Measurements from ENCODE around the gene FOXN3. TPM values are rescaled to one million over a fixed set of nuclear protein-coding genes. Genes with fewer than 3 reads are reported as not detected.
A peak's percentile ranks its signal among the peaks of the same experiment; 100 is the strongest.

FOXN3 gene
- total and polyA plus RNA-seq, 2 experiments from 2014 or later = 98.9 to 167 TPM

DNA sequence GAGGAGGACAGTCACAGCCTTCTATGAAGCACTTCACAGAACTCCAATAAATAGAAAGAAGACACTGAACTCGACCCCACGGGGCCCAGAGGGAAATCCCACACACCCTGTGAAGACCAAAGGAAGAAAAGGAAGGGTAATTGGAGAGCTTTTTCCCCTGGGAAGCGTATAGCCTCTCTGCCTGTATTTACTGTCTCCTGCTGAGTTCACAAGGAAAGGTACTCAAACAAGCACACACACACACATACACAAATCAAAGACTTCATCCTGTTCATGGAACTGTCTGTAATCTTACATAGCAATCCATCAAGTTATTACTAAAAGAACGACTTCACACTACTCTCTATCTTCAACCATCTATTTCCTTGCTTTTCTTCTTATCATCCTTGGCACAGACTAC is 15.3 kb downstream of the FOXN3 start (continued):
- TF ChIP-seq ZNF114 (CRISPR knock-in tag; IDR thresholded peaks at IDR 0.05) = no peak
- no peak for TF ChIP-seq REST (IDR thresholded peaks at IDR 0.05; ENCODE audit: unreplicated experiment)
- TF ChIP-seq NANOG (IDR thresholded peaks at IDR 0.05; ENCODE audit: borderline replicate concordance) = no peak
- TF ChIP-seq, protein P1, sequence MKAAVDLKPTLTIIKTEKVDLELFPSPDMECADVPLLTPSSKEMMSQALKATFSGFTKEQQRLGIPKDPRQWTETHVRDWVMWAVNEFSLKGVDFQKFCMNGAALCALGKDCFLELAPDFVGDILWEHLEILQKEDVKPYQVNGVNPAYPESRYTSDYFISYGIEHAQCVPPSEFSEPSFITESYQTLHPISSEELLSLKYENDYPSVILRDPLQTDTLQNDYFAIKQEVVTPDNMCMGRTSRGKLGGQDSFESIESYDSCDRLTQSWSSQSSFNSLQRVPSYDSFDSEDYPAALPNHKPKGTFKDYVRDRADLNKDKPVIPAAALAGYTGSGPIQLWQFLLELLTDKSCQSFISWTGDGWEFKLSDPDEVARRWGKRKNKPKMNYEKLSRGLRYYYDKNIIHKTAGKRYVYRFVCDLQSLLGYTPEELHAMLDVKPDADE (IDR thresholded peaks at IDR 0.05) = no peak
- TF ChIP-seq POLR2AphosphoS5 (IDR thresholded peaks at IDR 0.05; ENCODE audit: low read depth) = no peak

DNA sequence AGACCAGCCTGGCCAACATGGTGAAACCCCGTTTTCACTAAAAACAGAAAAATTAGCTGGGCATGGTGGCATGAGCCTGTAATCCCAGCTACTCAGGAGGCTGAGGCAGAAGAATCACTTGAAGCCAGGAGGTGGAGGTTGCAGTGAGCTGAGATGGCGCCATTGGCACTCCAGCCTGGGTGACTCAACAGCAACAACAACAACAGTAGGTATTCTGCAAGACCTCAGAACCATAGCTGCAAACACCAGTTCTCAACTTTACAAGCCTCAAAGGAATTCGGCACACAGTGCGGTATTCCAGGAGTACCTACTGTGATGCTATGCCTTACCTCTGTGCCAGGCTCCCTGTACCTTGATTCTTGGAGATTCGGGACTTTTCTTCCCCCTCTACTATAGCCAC is 15.8 kb downstream of the FOXN3 start:
- Histone ChIP-seq H3K4me2 (no peak overlapping the region), H3K27ac (ENCODE audit: low read depth) (peak overlapping the region; percentile 81; the same call in 1 of the 2 replicates), H4K20me1 (replicated peaks; ENCODE audit: insufficient read depth) (peaks cover 89% of the 10 kb centered on the region), H3F3A (replicated peaks; ENCODE audit: low read depth) (no peaks in the 10 kb centered on the region; the same call in 1 of the 2 replicates), H2AFZ (no peak overlapping the region), H3K36me3 (ENCODE audit: insufficient read depth) (peaks cover 10% of the 10 kb centered on the region; the same call in 1 of the 2 replicates), H3K4me1 (ENCODE audit: insufficient read depth) (peaks cover 69% of the 10 kb centered on the region), H3K4me3 (no peak overlapping the region), H3K9me2 (ENCODE audit: insufficient read depth) (no peaks in the 10 kb centered on the region), H3K79me2 (replicated peaks; ENCODE audit: insufficient read depth) (peaks cover 100% of the 10 kb centered on the region), H3K27me3 (ENCODE audit: insufficient read depth) (no peaks in the 10 kb centered on the region)
- no peak for DNase-seq (ENCODE audit: low spot score)
- Mint-ChIP-seq H3K27me3 (ENCODE audit: insufficient read depth, low read depth, poor library complexity) (peaks cover 7% of the 10 kb centered on the region), H3K9me3 (no peaks in the 10 kb centered on the region), H3K4me1 (peaks cover 62% of the 10 kb centered on the region), H3K4me3 (no peak overlapping the region), H3K36me3 (ENCODE audit: low read depth) (peaks cover 53% of the 10 kb centered on the region), H3K27ac (no peak overlapping the region)
- no peak; the same call in 2 of the 3 replicates for ATAC-seq
- TF ChIP-seq, protein P1 (IDR thresholded peaks at IDR 0.05) = no peak
- TF ChIP-seq POLR2AphosphoS5 (IDR thresholded peaks at IDR 0.05; ENCODE audit: low read depth) (no peak), REST (IDR thresholded peaks at IDR 0.05; ENCODE audit: unreplicated experiment) (no peak), EZH2 (IDR thresholded peaks at IDR 0.05; ENCODE audit: low read depth, unreplicated experiment) (no peak), ZNF331 (CRISPR knock-in tag; IDR thresholded peaks at IDR 0.05; ENCODE audit: low read depth) (no peak), ZNF114 (CRISPR knock-in tag; IDR thresholded peaks at IDR 0.05) (no peak), CREB1 (CRISPR knock-in tag; IDR thresholded peaks at IDR 0.05; ENCODE audit: low read depth) (no peak)
- TF ChIP-seq, protein P2, sequence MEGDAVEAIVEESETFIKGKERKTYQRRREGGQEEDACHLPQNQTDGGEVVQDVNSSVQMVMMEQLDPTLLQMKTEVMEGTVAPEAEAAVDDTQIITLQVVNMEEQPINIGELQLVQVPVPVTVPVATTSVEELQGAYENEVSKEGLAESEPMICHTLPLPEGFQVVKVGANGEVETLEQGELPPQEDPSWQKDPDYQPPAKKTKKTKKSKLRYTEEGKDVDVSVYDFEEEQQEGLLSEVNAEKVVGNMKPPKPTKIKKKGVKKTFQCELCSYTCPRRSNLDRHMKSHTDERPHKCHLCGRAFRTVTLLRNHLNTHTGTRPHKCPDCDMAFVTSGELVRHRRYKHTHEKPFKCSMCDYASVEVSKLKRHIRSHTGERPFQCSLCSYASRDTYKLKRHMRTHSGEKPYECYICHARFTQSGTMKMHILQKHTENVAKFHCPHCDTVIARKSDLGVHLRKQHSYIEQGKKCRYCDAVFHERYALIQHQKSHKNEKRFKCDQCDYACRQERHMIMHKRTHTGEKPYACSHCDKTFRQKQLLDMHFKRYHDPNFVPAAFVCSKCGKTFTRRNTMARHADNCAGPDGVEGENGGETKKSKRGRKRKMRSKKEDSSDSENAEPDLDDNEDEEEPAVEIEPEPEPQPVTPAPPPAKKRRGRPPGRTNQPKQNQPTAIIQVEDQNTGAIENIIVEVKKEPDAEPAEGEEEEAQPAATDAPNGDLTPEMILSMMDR (conservative IDR thresholded peaks at IDR 0.05; ENCODE audit: low read depth in 2 of 2) = no peak

All from GM23338 (cell line).